SK-N-SH (cell line): ENCODE measurements around the gene TSSK2. TPM values are rescaled to one million over a fixed set of nuclear protein-coding genes. Genes with fewer than 3 reads are reported as not detected.

Source experiments
- CTCF ChIA-PET: fragments of 300-600, 350-600 bp; formaldehyde crosslinking; extraction: SDS; loops from one replicate; lab custom pipeline; 2021; lab: Yijun Ruan, JAX
- POLR2A ChIA-PET: fragments of 350-600 bp; sonication (Branson Sonifier 250); formaldehyde crosslinking; extraction: SDS; loops from one replicate; lab custom pipeline; 2020; ENCODE audit warnings: antibody characterized with exemption, inconsistent platforms; lab: Yijun Ruan, JAX
- DNase-seq: peaks from one replicate; pipeline ENCODE4 v3.0.0; 2012
- H2AFZ ChIP-seq: fragments of 200-600 bp; sonication (generic); 2 replicates; pipeline ENCODE4 v1.8.1; 2016; ENCODE audit warnings: antibody characterized with exemption, mild to moderate bottlenecking, low read depth
- H3F3A ChIP-seq: fragments of 200-600 bp; sonication (generic); replicated peaks from 2 replicates; pipeline ENCODE3; 2016; ENCODE audit warnings: antibody characterized with exemption, mild to moderate bottlenecking; ENCODE audit not compliant: insufficient read depth
- H3K27ac ChIP-seq, 2 experiments: fragments of 200-500 bp in 1 of 2; fragments of 200-600 bp in 1 of 2; sonication (Bioruptor generic) in 1 of 2; sonication (generic), shearing (Covaris generic) in 1 of 2; 2 replicates each; pipeline versions ENCODE4 v1.5.1 to v1.6.1; 2014 to 2016; ENCODE audit warnings: low read depth in 2 of 2, inconsistent platforms in 1 of 2, low read length in 1 of 2, mild to moderate bottlenecking in 1 of 2, mixed read lengths in 1 of 2
- H3K27me3 ChIP-seq: fragments of 200-600 bp; sonication (generic), shearing (Covaris generic); 2 replicates; pipeline ENCODE4 v1.6.1; 2016; ENCODE audit warnings: mixed run types; ENCODE audit not compliant: insufficient read depth
- H3K36me3 ChIP-seq, 2 experiments: fragments of 200-500 bp in 1 of 2; fragments of 200-600 bp in 1 of 2; sonication (Bioruptor generic) in 1 of 2; sonication (generic) in 1 of 2; replicated peaks in 1 of 2; 2 replicates each; pipeline versions ENCODE3 to v1.5.1; 2014 to 2016; ENCODE audit warnings: low read length in 1 of 2, mild to moderate bottlenecking in 1 of 2; ENCODE audit not compliant: insufficient read depth in 2 of 2, control insufficient read depth in 1 of 2
- H3K4me1 ChIP-seq, 2 experiments: fragments of 200-500 bp in 1 of 2; fragments of 200-600 bp in 1 of 2; sonication (Bioruptor generic) in 1 of 2; sonication (generic), shearing (Covaris generic) in 1 of 2; 2 replicates each; pipeline versions ENCODE4 v1.5.1 to v1.6.1; 2014 to 2016; ENCODE audit warnings: low read depth in 1 of 2, low read length in 1 of 2, mixed run types in 1 of 2; ENCODE audit not compliant: insufficient read depth in 2 of 2, control insufficient read depth in 1 of 2
- H3K4me2 ChIP-seq: fragments of 200-600 bp; sonication (generic), shearing (Covaris generic); 2 replicates; pipeline ENCODE4 v1.6.1; 2017; ENCODE audit warnings: mixed run types
- H3K4me3 ChIP-seq, 2 experiments: fragments of 200-500 bp in 1 of 2; fragments of 200-600 bp in 1 of 2; sonication (Bioruptor generic) in 1 of 2; sonication (generic), shearing (Covaris generic) in 1 of 2; 2 replicates each; pipeline versions ENCODE4 v1.5.1 to v1.8.1; 2014 to 2016; ENCODE audit warnings: low read depth in 2 of 2, inconsistent platforms in 1 of 2, low read length in 1 of 2, mild to moderate bottlenecking in 1 of 2, mixed read lengths in 1 of 2, moderate library complexity in 1 of 2
- H3K79me2 ChIP-seq: fragments of 200-600 bp; sonication (generic); 2 replicates; pipeline ENCODE4 v1.8.1; 2017; ENCODE audit warnings: mild to moderate bottlenecking; ENCODE audit not compliant: insufficient read depth
- H3K9ac ChIP-seq: fragments of 200-600 bp; sonication (generic); 2 replicates; pipeline ENCODE4 v1.6.1; 2017; ENCODE audit warnings: mixed run types
- H3K9me2 ChIP-seq: fragments of 200-600 bp; sonication (generic); 2 replicates; pipeline ENCODE4 v1.6.1; 2017; ENCODE audit warnings: mixed run types
- H3K9me3 ChIP-seq: fragments of 200-600 bp; sonication (generic); 2 replicates; pipeline ENCODE4 v1.6.1; 2017; ENCODE audit warnings: mixed run types, mild to moderate bottlenecking, moderate library complexity
- H4K20me1 ChIP-seq: fragments of 200-600 bp; sonication (generic); 2 replicates; pipeline ENCODE4 v1.6.1; 2017; ENCODE audit warnings: mild to moderate bottlenecking, mixed run types; ENCODE audit not compliant: insufficient read depth
- CTCF ChIP-seq: fragments of 200-600 bp; sonication (generic); IDR thresholded peaks from 2 replicates; pipeline ENCODE4 v1.6.1; 2017; ENCODE audit warnings: antibody characterized with exemption, mild to moderate bottlenecking, moderate library complexity
- FOXJ3 ChIP-seq: sonication (generic); formaldehyde crosslinking; IDR thresholded peaks from 2 replicates; pipeline ENCODE4 v1.5.1; 2020; ENCODE audit warnings: mild to moderate bottlenecking, missing genetic modification reagents
- FOXM1 ChIP-seq: IDR thresholded peaks from 2 replicates; pipeline ENCODE4 v1.4.0; 2012; ENCODE audit warnings: low read depth, mild to moderate bottlenecking
- JUND ChIP-seq: IDR thresholded peaks from 2 replicates; pipeline ENCODE4 v1.4.0; 2012
- PBX3 ChIP-seq: IDR thresholded peaks from 2 replicates; pipeline ENCODE4; 2012
- POLR2AphosphoS5 ChIP-seq: IDR thresholded peaks from 2 replicates; pipeline ENCODE4 v1.6.1; 2012; ENCODE audit warnings: low read depth, low read length
- RCOR1 ChIP-seq: fragments of 150-350 bp; IDR thresholded peaks from 2 replicates; pipeline ENCODE4 v1.6.1; 2017; ENCODE audit warnings: antibody characterized with exemption, low read length
- REST ChIP-seq: IDR thresholded peaks from 2 replicates; pipeline ENCODE4 v1.6.1; 2012; ENCODE audit warnings: mild to moderate bottlenecking, low read depth, low read length, moderate library complexity
- RFX5 ChIP-seq: IDR thresholded peaks from 2 replicates; pipeline ENCODE4 v1.6.1; 2012; ENCODE audit warnings: mild to moderate bottlenecking, improper control_type of control experiment, low read length
- SIN3A ChIP-seq: IDR thresholded peaks from 2 replicates; pipeline ENCODE4 v1.6.1; 2012; ENCODE audit warnings: low read depth, mild to moderate bottlenecking, low read length, moderate library complexity, borderline replicate concordance
- SMC3 ChIP-seq: IDR thresholded peaks from 2 replicates; pipeline ENCODE4 v1.6.1; 2012; ENCODE audit warnings: low read depth, low read length, improper control_type of control experiment
- TAF1 ChIP-seq: IDR thresholded peaks from 2 replicates; pipeline ENCODE4 v1.6.1; 2012; ENCODE audit warnings: low read depth, mild to moderate bottlenecking, low read length, moderate library complexity, borderline replicate concordance
- TCF12 ChIP-seq: IDR thresholded peaks from 2 replicates; pipeline ENCODE4 v1.4.0; 2012
- TEAD4 ChIP-seq: IDR thresholded peaks from 2 replicates; pipeline ENCODE4 v1.4.0; 2012; ENCODE audit warnings: mild to moderate bottlenecking, borderline replicate concordance; ENCODE audit not compliant: insufficient read depth
- USF1 ChIP-seq: IDR thresholded peaks from 2 replicates; pipeline ENCODE4 v1.4.0; 2012; ENCODE audit warnings: low read depth, borderline replicate concordance
- WGBS: methylation state at CpG from one replicate; pipeline ENCODE4 v1.1.6; 2017; ENCODE audit warnings: low lambda C conversion rate; 5-methylcytosine and 5-hydroxymethylcytosine counted together
- polyA plus RNA-seq, 3 experiments: library from polyadenylated mRNA; depleted of rRNA; stranded (reverse); fragments of >200 nt; gene quantifications; 2 replicates each; pipeline ENCODE4 v1.2.3, GENCODE V29; 2012
- TF ChIP-seq, protein P1 (sequence below): fragments of 150-350 bp; IDR thresholded peaks from 2 replicates; pipeline ENCODE4 v1.6.1; 2016; ENCODE audit warnings: mild to moderate bottlenecking, low read depth, low read length

Gene TSSK2
- polyA plus RNA-seq, 1 of the 3 experiments (the other 2 are of a cell fraction), result not detected

- H4K20me1 ChIP-seq, result peaks cover 61% of the 10 kb centered on the region
- CTCF ChIA-PET, result interaction anchor here (4.7 kb wide), 1 partner anchor 14 kb away, joined by 14 read pairs; no protein-coding TSS in a partner anchor
Observed at GRCh38 chr22:19103880-19104821, 27.0 kb upstream of the TSSK2 start.

More at GRCh38 chr22:19103880-19104821, 27.0 kb upstream of the TSSK2 start:
- Histone ChIP-seq H3K4me1 (peaks cover 0 to 5% of the 10 kb centered on the region in 2 experiments; a peak in 1 of 4 replicates), H3K9me2 (no peaks in the 10 kb centered on the region), H3K9ac (no peak overlapping the region), H3K4me2 (no peak overlapping the region), H2AFZ (no peak overlapping the region), H3K27ac (no peak overlapping the region), H3K79me2 (peaks cover 91% of the 10 kb centered on the region), H3F3A (no peaks in the 10 kb centered on the region), H3K36me3 (no peaks in the 10 kb centered on the region), H3K27me3 (no peaks in the 10 kb centered on the region), H3K4me3 (no peak overlapping the region), H3K9me3 (no peaks in the 10 kb centered on the region)
- no peak for TF ChIP-seq SIN3A
- no peak for TF ChIP-seq TCF12
- TF ChIP-seq RFX5, result no peak
- no peak for TF ChIP-seq TEAD4
- TF ChIP-seq USF1, result no peak
- TF ChIP-seq PBX3, result no peak
- TF ChIP-seq CTCF, result no peak
- TF ChIP-seq FOXM1, result no peak
- TF ChIP-seq, protein P1, sequence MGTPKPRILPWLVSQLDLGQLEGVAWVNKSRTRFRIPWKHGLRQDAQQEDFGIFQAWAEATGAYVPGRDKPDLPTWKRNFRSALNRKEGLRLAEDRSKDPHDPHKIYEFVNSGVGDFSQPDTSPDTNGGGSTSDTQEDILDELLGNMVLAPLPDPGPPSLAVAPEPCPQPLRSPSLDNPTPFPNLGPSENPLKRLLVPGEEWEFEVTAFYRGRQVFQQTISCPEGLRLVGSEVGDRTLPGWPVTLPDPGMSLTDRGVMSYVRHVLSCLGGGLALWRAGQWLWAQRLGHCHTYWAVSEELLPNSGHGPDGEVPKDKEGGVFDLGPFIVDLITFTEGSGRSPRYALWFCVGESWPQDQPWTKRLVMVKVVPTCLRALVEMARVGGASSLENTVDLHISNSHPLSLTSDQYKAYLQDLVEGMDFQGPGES, result no peak
- no peak for TF ChIP-seq TAF1
- no peak for TF ChIP-seq REST
- no peak for TF ChIP-seq JUND
- TF ChIP-seq SMC3, result no peak
- TF ChIP-seq POLR2AphosphoS5, result no peak
- TF ChIP-seq FOXJ3 (CRISPR knock-in tag), result no peak
- TF ChIP-seq RCOR1, result no peak
- no peak for DNase-seq
- POLR2A ChIA-PET, result no interaction called here
- WGBS, result 74% methylated on average over 4 of the region's 5 CpGs
